Right forelimb (tissue), 1 donor: ENCODE results near the gene ZNF627.
"Not testable (repeated sequence)": the region's sequence is repeated elsewhere in the genome, so short reads cannot be mapped to it uniquely, and the experiment has no call there.

Source experiments
- DNase-seq: peaks from one replicate; pipeline ENCODE4 v3.0.0-alpha.2; 2018

Gene ZNF627

GRCh38 chr19:11597202-11598102 is at the start of gene ZNF627:
ZNF627 (plus strand) TSS chr19:11597483; CDS start chr19:11597628, 145 bp downstream.
- DNase-seq: peak; percentile 98

GRCh38 chr19:11547929-11548700 is 49.2 kb upstream of the ZNF627 start:
- no peak for DNase-seq

GRCh38 chr19:11549386-11549953 is 47.8 kb upstream of the ZNF627 start:
- no peak for DNase-seq

- no peak for DNase-seq
These were observed 47.0 kb upstream of the ZNF627 start for GRCh38 chr19:11550265-11550664.

- no peak for DNase-seq
These were observed 45.6 kb upstream of the ZNF627 start for GRCh38 chr19:11551603-11552235.

- no peak for DNase-seq
These were observed 44.5 kb upstream of the ZNF627 start for GRCh38 chr19:11552666-11553372.

GRCh38 chr19:11554160-11554559 is 43.1 kb upstream of the ZNF627 start:
- DNase-seq: no peak

GRCh38 chr19:11555246-11555645 is 42.0 kb upstream of the ZNF627 start:
- DNase-seq: no peak

GRCh38 chr19:11556634-11557420 is 40.5 kb upstream of the ZNF627 start:
- no peak for DNase-seq

GRCh38 chr19:11558881-11559828 is 38.1 kb upstream of the ZNF627 start, which contains the start of gene ELOF1:
ELOF1 (minus strand) TSS chr19:11559230; CDS start chr19:11554347, 4,883 bp downstream.
- DNase-seq: peak; percentile 97

GRCh38 chr19:11560404-11561051 is 36.8 kb upstream of the ZNF627 start:
- DNase-seq: no peak

GRCh38 chr19:11563532-11563931 is 33.8 kb upstream of the ZNF627 start:
- no peak for DNase-seq

GRCh38 chr19:11564082-11564807 is 33.0 kb upstream of the ZNF627 start:
- DNase-seq: not testable (repeated sequence)

GRCh38 chr19:11565649-11565980 is 31.7 kb upstream of the ZNF627 start:
- not testable (repeated sequence) for DNase-seq

GRCh38 chr19:11566164-11566563 is 31.1 kb upstream of the ZNF627 start:
- no peak for DNase-seq

GRCh38 chr19:11570039-11570462 is 27.2 kb upstream of the ZNF627 start:
- DNase-seq: no peak

GRCh38 chr19:11573354-11573753 is 23.9 kb upstream of the ZNF627 start:
- not testable (repeated sequence) for DNase-seq

- DNase-seq: not testable (repeated sequence)
These were observed 23.5 kb upstream of the ZNF627 start for GRCh38 chr19:11573763-11574162.

- DNase-seq: no peak
These were observed 22.6 kb upstream of the ZNF627 start for GRCh38 chr19:11574689-11575088.
